Measurements from ENCODE around the gene METTL14. TPM values are rescaled to one million over a fixed set of nuclear protein-coding genes. Genes with fewer than 3 reads are reported as not detected.
"Not testable (repeated sequence)": the region's sequence is repeated elsewhere in the genome, so short reads cannot be mapped to it uniquely, and the experiment has no call there.

METTL14 gene
- 10.0 and 38.0 TPM in 2 replicates for total RNA-seq (2014; rRNA removed; shearing (Covaris generic))

GRCh38 chr4:118684873-118685811 is at the start of gene METTL14:
Gene METTL14, plus strand, starts transcription at chr4:118685392. Its CDS starts 143 bp downstream, at chr4:118685535.
- peak; percentile 85 for DNase-seq (ENCODE audit: low spot score)

DNA sequence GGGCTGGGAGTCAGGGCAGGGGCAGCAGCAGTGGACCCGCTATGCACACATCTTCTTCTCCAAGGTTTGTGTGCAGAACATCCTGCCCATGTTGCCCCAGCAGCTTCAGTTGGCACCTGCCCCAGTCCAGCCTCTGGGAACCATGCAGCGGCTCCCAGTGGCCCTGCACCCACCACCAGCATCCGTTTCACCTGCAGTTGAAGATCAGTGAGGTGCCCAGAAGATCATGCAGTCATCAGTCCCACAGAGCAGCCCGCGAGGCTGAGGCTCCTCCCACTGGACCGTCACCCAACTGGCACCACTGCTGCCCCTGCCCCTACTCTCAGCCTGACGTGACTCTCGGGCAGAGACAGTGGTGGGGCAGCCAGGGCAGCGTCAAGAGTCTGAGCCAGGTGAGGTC is 49.1 kb upstream of the METTL14 start:
- DNase-seq (ENCODE audit: low spot score) = not testable (repeated sequence)

DNA sequence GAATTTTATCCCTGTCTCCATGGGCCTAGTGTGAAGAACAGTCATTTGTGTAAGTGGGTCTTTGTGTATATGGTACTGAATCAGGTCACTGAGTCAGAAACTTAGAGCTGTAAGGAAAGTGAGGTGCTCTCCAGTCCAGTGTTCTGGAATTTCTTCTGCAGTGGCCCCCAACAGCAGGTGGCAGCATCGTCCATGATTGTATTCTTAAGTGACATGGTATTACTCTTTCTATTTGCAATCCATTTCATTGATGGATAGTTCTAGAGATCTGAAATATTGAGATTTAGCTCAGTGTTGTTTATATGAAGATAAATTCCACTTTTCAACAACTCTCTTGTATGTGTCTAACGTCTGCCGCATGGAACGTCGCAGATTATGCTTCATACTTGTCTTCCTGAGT is 20.5 kb upstream of the METTL14 start:
- DNase-seq (ENCODE audit: low spot score) = not testable (repeated sequence)

DNA sequence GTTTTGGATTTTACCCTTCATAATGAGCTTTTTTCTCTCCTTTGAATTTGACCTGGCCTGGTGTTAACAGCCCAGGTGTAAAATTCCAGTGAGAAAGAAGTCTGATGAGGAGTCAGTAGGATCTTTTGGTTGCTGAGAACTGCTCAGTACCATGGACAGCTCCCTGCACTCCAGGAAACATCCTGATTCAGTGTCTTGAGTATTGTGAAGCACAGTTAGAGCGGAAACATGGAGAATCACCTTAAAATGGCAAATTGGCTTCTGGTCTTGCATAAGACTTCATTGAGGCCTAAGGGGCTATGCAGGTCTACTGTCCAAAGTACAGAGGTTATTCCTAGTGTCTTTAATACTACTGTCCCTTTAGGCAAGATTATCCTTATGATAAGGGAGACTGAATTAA is 16.0 kb upstream of the METTL14 start:
- DNase-seq (ENCODE audit: low spot score) = peak; percentile 81

DNA sequence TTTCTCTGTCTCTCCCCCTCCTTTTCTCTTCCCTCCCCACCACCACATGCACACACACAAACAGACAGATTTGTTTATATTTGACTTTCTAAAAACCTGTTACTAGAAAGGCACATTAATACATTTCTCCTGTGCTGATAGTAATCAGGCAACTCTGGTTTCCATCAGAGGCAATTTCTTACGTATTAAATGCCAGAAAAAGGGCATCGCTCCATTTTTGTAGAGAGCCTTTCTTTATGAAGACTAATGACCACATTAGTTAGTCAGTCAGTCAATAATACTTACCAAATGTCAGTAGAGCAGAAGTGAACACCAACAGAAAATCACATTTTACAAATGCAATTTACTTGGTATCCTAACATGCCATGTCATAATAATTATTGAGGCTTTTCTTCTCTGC is 14.2 kb upstream of the METTL14 start:
- not testable (repeated sequence) for DNase-seq (ENCODE audit: low spot score)

GRCh38 chr4:118676128-118676527 is 9.1 kb upstream of the METTL14 start:
- DNase-seq (ENCODE audit: low spot score) = no peak

- DNase-seq (ENCODE audit: low spot score) = no peak
Measured at GRCh38 chr4:118680808-118681207, 4.4 kb upstream of the METTL14 start.

- DNase-seq (ENCODE audit: low spot score) = peak; percentile 17
Measured at GRCh38 chr4:118682928-118683327, 2.3 kb upstream of the METTL14 start.

DNA sequence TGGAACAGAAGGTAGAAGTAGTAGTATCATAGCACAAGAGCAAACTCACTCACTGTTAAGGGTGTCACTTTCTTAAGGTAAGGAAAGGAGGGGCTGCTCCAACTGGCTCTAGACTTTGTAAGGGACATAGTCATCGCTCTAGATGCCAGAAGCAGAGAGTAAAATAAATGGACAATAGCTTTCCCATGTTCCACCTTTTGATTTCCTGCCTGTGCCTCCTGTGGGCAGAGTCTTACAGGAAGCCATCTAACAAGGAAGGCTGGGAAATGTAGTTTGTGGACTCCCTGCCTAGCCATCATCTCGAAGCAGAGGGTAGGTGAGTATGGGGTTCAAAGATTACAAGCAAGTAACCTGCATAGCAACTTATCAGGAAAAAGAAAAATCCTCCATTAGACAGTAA is 1.7 kb upstream of the METTL14 start:
- no peak for DNase-seq (ENCODE audit: low spot score)

DNA sequence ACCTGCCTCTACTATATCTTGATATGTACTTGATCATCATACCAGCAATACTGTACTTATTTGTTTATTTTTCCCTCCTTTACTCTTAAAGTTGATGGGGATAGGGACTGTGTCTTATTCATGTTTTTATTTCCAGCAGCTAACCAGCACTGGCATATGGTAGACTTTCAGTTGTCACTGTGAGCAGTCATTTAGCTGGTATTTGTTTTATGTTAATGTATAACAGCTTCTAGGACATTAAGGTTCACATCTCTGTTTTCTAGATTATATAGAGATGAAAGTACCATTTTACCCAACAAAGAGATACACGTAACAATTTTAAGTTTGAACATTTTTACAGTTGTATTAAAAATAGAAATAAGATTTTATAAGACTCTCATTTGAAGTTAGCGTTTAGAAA is 17.9 kb downstream of the METTL14 start:
- no peak for DNase-seq (ENCODE audit: low spot score)

- DNase-seq (ENCODE audit: low spot score) = no peak
Measured at GRCh38 chr4:118711052-118711451, 25.9 kb downstream of the METTL14 start.

DNA sequence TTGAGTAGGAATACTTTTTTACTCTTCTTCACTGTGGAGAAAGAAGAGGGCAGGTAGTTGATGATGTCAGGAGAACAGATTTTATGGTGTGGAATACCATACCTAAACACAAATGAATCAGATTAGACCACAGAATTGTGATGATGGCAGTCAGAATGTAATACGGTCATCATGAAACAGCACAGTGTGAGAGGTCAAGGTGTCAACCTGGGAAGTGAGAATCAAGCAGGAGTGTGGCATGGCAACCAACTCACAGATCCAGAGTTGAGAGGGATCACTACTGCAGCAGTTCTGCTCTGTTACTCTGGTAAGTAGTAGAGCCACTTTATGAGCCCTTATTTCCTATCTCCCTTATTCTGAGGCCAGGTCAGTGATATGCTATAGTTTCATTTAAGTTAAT is 27.7 kb downstream of the METTL14 start:
- DNase-seq (ENCODE audit: low spot score) = no peak

- no peak for DNase-seq (ENCODE audit: low spot score)
Measured at GRCh38 chr4:118714682-118715081, 29.5 kb downstream of the METTL14 start.

DNA sequence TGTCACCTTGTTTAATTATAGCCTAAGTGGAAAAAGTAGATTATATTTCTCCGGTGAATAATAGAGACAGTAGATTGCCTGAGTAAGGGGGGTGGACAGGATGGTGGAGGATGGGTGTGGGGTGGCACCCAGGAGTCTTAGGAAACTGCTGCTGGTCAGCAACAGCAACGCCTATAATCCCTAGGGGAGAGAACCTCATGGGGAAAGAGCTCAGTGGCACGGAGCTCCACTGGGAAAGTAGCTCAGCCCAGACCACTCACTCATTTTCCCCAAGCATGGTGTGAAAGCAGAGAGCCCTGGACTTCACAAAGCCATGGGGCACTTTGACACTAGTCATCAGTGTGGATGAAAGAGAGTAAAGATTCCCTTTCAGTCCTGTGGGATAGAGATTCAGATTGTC is 31.1 kb downstream of the METTL14 start:
- DNase-seq (ENCODE audit: low spot score) = no peak

DNA sequence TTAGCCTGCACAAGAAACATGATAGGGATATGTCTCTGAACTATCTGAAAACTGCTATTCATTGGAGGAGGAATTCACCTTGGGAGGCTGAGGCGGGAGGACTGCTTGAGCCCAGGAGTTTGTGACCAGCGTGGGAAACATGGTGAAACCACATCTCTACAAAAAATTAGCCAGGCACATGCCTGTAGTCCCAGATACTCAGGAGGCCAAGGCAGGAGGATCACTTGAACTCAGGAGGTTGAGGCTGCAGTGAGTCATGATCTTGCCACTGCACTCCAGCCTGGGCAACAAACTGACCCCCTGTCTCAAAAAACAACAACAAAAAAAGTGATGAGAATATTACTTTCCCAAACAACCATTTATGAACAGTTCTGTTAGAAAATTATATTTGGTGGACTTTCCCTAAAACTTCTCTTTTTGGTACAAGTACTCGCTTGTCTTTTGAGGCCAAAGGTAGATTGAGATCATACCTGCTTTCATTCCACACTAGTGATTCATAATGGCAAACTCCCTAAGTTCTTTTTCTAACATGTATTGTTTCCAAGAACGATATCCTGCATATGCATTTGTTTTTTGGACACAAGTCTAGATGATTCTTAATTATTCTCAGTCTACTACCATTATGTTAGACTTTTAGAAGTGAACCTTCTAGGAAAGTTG is 33.4 kb downstream of the METTL14 start:
- no peak for DNase-seq (ENCODE audit: low spot score)

DNA sequence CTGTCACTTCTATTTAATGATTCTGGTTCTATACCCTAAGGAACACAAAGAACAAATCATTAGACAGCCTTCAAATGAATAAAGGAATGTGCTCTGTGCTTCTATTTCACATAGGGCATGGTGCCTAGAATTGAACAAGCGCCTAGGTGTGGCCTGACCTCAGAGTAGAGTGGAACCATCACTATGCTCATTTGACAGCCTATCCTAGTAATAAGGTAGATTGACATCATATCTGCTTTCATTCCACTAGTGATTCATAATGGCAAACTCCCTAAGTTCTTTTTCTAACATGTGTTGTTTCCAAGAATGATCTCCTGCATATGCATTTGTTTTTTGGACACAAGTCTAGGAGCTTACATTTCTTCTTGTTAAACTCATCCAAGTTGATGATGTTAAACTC is 36.6 kb downstream of the METTL14 start:
- DNase-seq (ENCODE audit: low spot score) = no peak

- DNase-seq (ENCODE audit: low spot score) = no peak
Measured at GRCh38 chr4:118723369-118723768, 38.2 kb downstream of the METTL14 start.

GRCh38 chr4:118727360-118727759 is 42.2 kb downstream of the METTL14 start:
- DNase-seq (ENCODE audit: low spot score) = no peak

DNA sequence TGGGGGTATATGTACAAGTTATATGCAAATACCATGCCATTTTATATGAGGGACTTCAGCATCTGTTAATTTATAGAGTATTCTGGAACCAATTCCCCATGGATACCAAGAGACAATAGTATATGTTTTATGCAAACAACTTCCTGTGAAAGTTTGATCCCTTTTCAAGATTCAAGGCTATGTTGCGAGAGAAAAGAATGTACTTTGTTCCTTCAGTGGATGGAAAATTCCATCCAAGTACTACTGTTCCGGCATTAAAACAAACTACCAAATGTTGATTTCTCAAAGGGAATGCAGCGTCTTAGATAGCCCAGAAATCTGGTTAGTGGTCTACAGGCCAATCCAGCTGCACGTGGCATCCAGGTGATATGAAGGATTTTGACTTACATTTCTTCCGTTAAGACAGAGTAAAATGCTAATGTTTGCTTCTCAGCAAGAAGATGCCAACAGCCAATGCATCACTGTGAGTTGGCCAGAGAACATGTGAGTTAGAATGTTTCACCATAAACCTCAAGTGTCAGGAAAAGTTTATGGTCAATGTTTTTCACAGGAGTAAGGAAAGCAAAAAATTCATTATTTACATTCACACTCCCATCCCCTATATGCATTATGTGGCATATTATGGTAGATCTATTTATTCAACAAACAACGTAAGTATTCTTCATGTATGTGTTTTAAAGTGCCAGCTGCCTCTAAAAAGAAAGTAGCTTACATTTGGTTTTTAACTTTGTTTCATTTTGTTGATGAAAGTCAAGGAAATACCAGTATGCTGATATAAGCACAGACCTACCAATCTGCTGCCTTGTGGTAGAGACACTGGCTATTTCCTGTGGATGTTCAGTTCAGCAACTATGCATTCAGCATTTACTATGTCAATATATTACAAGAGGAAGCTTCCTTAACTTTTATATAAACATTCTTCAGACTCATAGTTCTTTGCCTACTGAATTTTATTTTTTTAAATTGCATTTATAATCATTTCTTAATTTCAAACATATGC is 44.4 kb downstream of the METTL14 start:
- DNase-seq (ENCODE audit: low spot score) = no peak

GRCh38 chr4:118730683-118731082 is 45.5 kb downstream of the METTL14 start:
- DNase-seq (ENCODE audit: low spot score) = no peak

DNA sequence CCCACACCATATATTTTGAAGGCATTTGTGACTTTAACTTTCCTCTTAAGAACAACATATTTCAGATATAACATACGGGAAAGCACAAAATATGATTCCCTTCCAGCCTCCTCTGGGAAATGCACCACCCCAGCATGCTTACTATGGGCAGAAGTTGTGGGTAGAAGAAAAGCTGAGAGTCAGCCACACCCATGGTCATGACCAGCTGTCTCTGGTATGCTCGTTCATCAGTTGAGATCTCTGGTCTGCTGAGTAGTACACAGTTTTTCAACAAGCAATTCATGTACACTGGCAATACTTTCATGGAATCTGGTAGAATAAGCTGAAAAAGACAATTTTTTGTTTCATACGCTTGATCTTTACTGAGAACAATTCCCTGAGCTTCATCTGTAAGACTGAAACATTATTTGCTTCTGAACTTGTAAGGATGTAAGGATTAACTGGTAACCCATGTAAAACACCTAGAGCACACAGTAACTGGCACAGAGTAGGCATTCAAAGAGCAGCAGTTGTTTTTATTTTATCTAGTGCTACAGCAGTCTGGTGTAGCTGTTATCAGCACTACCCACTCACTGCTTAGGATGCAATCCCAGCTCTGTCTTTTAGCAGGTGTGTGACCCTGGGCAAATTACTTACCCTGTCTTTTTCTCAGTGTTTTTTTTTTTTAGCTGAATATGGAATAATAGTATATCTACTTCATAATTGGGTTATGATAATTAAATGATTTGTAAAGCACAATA is 47.6 kb downstream of the METTL14 start:
- peak; percentile 22 for DNase-seq (ENCODE audit: low spot score)
